Peyer's patch (tissue), 4 donors: ENCODE measurements around the gene ZNF148. TPM values are rescaled to one million over a fixed set of nuclear protein-coding genes. Genes with fewer than 3 reads are reported as not detected.

Experiments used
- DNase-seq, 3 donors: peaks; one replicate each; pipeline ENCODE4 v3.0.0-alpha.2; 2017 to 2019
- H3K27ac ChIP-seq, 4 donors: fragments of 200-600 bp; sonication (generic); one replicate each; pipeline ENCODE4 v1.5.1; 2016 to 2019
- H3K27me3 ChIP-seq, 2 donors: fragments of 200-600 bp; sonication (generic); one replicate each; pipeline ENCODE4 v1.5.1; 2019
- H3K36me3 ChIP-seq, 3 donors: fragments of 200-600 bp; sonication (generic); one replicate each; pipeline ENCODE4 v1.5.1; 2016 to 2019
- H3K4me1 ChIP-seq, 4 donors: fragments of 200-600 bp; sonication (generic); one replicate each; pipeline ENCODE4 v1.5.1; 2016 to 2019
- H3K4me3 ChIP-seq, 4 donors: fragments of 200-600 bp; sonication (generic); 1 replicate in 3 of 4; 2 replicates in 1 of 4; pipeline ENCODE4 v1.5.1; 2016 to 2019; ENCODE audit warnings: mild to moderate bottlenecking in 1 of 4
- H3K9me3 ChIP-seq, 4 donors: fragments of 200-600 bp; sonication (generic); one replicate each; pipeline ENCODE4 v1.5.1; 2016 to 2019; ENCODE audit warnings: mild to moderate bottlenecking in 1 of 4
- CTCF ChIP-seq, 6 experiments: fragments of 450-650 bp in 4 of 6; fragments of 200-600 bp in 2 of 6; sonication (generic) in 1 of 6; IDR thresholded peaks; one replicate each; pipeline ENCODE4 v1.5.1; 2017 to 2019; ENCODE audit warnings: antibody characterized with exemption in 6 of 6, mild to moderate bottlenecking in 3 of 6, moderate library complexity in 1 of 6
- POLR2A ChIP-seq, 2 donors: fragments of 450-650 bp; IDR thresholded peaks; one replicate each; pipeline ENCODE4 v1.5.1; 2017; ENCODE audit warnings: antibody characterized with exemption in 2 of 2, mild to moderate bottlenecking in 2 of 2, moderate library complexity in 2 of 2
- total RNA-seq, 4 donors: library from RNA; depleted of rRNA; stranded (reverse); fragments of >200 nt; gene quantifications; one replicate each; pipeline ENCODE4 v1.1.0, GENCODE V29; 2016

ZNF148 gene
- total RNA-seq, 4 donors from 2014 or later = 17.7 to 48.7 (median 24.7) TPM

DNA sequence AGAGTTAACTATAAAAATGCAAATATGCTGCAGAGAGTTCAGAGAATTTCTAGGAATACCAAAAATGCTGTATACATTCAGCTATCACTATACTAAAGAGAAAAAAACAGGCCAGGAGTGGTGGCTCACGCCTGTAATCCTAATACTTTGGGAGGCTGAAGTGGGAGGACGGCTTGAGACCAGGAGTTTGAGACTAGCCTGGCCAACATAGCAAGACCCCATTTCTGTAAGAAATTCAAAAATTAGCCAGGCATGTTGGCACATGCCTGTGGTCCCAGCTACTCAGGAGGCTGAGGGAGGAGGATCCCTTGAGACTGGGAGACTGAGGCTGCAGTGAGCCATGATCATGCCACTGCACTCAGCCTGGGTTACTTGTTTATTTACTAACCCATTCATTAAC is 87.9 kb downstream of the ZNF148 start:
- Histone ChIP-seq H3K27ac (no peak overlapping the region), H3K4me1 (no peaks in the 10 kb centered on the region), H3K36me3 (peaks cover 0 to 14% (median 0%) of the 10 kb centered on the region in 3 donors), H3K4me3 (no peak overlapping the region), H3K27me3 (no peaks in the 10 kb centered on the region), H3K9me3 (no peaks in the 10 kb centered on the region)
- no peak for TF ChIP-seq CTCF (IDR thresholded peaks at IDR 0.05)
- TF ChIP-seq POLR2A (IDR thresholded peaks at IDR 0.05) = no peak
- no peak for DNase-seq

- Histone ChIP-seq H3K4me1 (no peaks in the 10 kb centered on the region), H3K27me3 (no peaks in the 10 kb centered on the region), H3K9me3 (no peaks in the 10 kb centered on the region), H3K36me3 (no peaks in the 10 kb centered on the region), H3K4me3 (no peak overlapping the region), H3K27ac (no peak overlapping the region)
- no peak for TF ChIP-seq CTCF (IDR thresholded peaks at IDR 0.05)
- no peak for TF ChIP-seq POLR2A (IDR thresholded peaks at IDR 0.05)
- DNase-seq = no peak
Measured at GRCh38 chr3:125281381-125281780, 93.7 kb downstream of the ZNF148 start.

DNA sequence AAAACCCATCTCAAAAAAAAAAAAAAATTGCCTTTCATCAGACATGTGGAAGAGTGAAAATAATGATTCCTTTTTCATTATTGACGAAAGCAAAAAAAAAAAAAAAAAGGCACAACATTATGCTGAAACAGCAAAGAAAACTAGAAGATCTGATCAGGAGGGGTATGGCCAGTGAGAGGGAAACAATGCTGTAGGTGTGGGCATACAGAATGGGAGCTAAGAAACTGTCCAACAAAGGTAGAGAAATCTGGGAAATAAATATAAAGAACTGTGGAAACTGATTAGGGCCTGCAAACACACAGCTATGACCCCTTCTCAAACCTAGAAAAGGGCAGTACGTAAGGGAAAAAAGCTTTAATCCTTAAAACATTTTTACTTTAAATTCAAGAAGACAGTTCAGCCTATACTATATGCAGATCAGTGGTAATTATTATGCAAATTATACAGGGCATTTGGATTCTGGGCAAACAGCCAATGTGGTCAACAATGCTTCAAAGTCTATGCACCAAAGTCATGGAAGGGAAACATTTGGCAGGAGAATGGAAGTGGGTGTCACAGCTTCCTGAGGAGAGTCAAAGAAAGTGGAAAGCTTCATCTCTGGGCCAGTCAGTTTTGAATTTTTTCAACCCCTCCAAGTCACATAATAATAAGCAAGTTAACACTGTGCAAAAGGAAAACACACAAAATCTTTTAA is 94.3 kb downstream of the ZNF148 start:
- no peak overlapping the region for H3K4me3 ChIP-seq
- no peaks in the 10 kb centered on the region for H3K36me3 ChIP-seq
- DNase-seq = no peak
- no peaks in the 10 kb centered on the region for H3K27me3 ChIP-seq
- H3K9me3 ChIP-seq = no peaks in the 10 kb centered on the region
- H3K4me1 ChIP-seq = no peaks in the 10 kb centered on the region
- H3K27ac ChIP-seq = no peak overlapping the region
- no peak for TF ChIP-seq POLR2A (IDR thresholded peaks at IDR 0.05)
- no peak for TF ChIP-seq CTCF (IDR thresholded peaks at IDR 0.05)

DNA sequence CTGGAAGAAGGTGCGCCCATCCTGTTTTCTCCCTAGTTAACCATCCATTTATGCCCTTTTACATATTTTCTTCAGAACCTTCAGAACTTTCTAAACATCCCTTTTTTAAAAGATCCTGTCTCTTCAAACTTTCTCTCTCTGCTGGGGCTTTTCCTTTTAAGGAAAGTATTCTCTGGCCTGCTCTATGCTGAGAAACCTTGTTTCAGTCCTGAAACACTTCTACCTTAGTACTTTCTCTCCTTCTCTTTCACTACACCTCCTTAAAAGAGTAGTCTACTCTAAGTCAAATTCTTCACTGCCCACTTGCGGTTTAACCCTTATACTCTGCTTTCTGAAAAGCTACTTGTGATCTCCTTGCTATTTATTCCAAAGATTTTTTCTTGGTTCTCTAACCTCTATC is 97.0 kb downstream of the ZNF148 start:
- Histone ChIP-seq H3K27ac (no peak overlapping the region), H3K4me3 (no peak overlapping the region), H3K36me3 (no peaks in the 10 kb centered on the region), H3K4me1 (no peaks in the 10 kb centered on the region), H3K9me3 (no peaks in the 10 kb centered on the region), H3K27me3 (no peaks in the 10 kb centered on the region)
- no peak for TF ChIP-seq CTCF (IDR thresholded peaks at IDR 0.05)
- no peak for TF ChIP-seq POLR2A (IDR thresholded peaks at IDR 0.05)
- no peak for DNase-seq

GRCh38 chr3:125271127-125271526 is 104.0 kb downstream of the ZNF148 start:
- DNase-seq = no peak
- TF ChIP-seq POLR2A (IDR thresholded peaks at IDR 0.05) (no peak), CTCF (IDR thresholded peaks at IDR 0.05) (no peak)
- Histone ChIP-seq H3K27me3 (no peaks in the 10 kb centered on the region), H3K9me3 (no peaks in the 10 kb centered on the region), H3K4me3 (no peak overlapping the region), H3K36me3 (peaks cover 0 to 10% (median 0%) of the 10 kb centered on the region in 3 donors), H3K4me1 (no peaks in the 10 kb centered on the region), H3K27ac (no peak overlapping the region)
